ENCODE results near the gene GPER1.

Gene GPER1

GRCh38 chr7:1121476-1121875 lies 33.6 kb downstream of the GPER1 start:
- H3K27me3 Mint-ChIP-seq, result no peaks in the 10 kb centered on the region
- H3K4me3 Mint-ChIP-seq, result no peak overlapping the region
- no peak overlapping the region for H3K27ac Mint-ChIP-seq
- H3K4me1 Mint-ChIP-seq, result peaks cover 6% of the 10 kb centered on the region
- H3K36me3 Mint-ChIP-seq, result peaks cover 20% of the 10 kb centered on the region
- no peak for ATAC-seq
- peaks cover 2% of the 10 kb centered on the region for H3K9me3 Mint-ChIP-seq

DNA sequence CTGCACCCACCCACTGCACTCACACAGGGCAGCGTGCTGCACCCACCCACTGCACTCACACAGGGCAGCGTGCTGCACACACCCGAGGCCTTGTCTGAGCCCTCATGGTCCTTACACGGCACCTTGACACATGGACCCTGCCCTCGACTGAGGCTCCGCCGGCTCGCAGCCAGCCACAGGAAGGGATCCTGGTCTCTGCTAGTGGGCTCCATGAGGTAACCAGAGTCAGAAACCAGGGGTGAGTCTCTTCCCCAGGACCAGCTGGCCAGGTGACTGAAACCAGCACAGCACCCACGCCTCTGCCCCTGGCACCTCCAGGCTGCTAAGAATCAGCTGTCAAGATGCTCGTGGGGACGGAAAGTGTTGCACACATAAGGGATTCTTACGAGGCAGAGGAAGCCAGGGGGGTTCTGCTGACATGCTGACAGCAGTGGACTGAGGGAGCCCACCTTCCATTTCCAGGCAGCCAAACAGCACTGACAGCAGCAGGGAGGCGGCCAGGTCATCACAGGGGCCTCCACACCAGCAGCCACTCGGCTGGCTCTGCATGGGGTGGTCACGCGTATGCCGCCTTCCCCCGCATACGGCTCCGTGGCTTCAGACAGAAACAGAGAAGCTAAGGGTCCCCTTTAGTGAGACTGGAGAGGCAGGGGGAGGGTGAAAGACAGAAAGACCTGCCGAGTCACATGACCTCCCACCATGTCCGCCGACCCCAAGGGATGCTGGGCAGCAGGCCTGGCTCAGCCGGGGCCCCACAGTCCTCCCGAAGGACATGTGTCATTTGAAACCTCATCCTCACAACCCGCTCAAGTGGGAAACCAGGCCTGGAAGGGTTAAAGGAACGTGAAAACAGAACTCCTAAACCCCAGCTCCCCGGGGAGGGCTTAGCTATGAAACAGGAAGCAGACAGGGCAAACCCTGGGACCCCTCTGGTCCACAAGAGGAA lies 34.2 kb downstream of the GPER1 start:
- ATAC-seq, result no peak
- H3K9me3 Mint-ChIP-seq, result peaks cover 2% of the 10 kb centered on the region

GRCh38 chr7:1122832-1123501 lies 35.1 kb downstream of the GPER1 start:
- H3K36me3 Mint-ChIP-seq, result peaks cover 19% of the 10 kb centered on the region

More for the DNA sequence above, 34.2 kb downstream of the GPER1 start:
- H3K27ac Mint-ChIP-seq, result no peak overlapping the region
- peaks cover 27% of the 10 kb centered on the region for H3K36me3 Mint-ChIP-seq
- H3K27me3 Mint-ChIP-seq, result no peaks in the 10 kb centered on the region
- H3K4me3 Mint-ChIP-seq, result no peak overlapping the region
- H3K4me1 Mint-ChIP-seq, result peaks cover 6% of the 10 kb centered on the region

GRCh38 chr7:1123715-1124114 lies 35.8 kb downstream of the GPER1 start:
- peaks cover 15% of the 10 kb centered on the region for H3K36me3 Mint-ChIP-seq
- no peak overlapping the region for H3K4me3 Mint-ChIP-seq
- no peak overlapping the region for H3K27ac Mint-ChIP-seq
- H3K9me3 Mint-ChIP-seq, result no peaks in the 10 kb centered on the region
- no peaks in the 10 kb centered on the region for H3K27me3 Mint-ChIP-seq
- no peak for ATAC-seq
- no peaks in the 10 kb centered on the region for H3K4me1 Mint-ChIP-seq

More at GRCh38 chr7:1122832-1123501, 35.1 kb downstream of the GPER1 start:
- no peak for ATAC-seq
- Mint-ChIP-seq H3K27ac (no peak overlapping the region), H3K4me1 (peaks cover 1% of the 10 kb centered on the region), H3K9me3 (no peaks in the 10 kb centered on the region), H3K4me3 (no peak overlapping the region), H3K27me3 (no peaks in the 10 kb centered on the region)

DNA sequence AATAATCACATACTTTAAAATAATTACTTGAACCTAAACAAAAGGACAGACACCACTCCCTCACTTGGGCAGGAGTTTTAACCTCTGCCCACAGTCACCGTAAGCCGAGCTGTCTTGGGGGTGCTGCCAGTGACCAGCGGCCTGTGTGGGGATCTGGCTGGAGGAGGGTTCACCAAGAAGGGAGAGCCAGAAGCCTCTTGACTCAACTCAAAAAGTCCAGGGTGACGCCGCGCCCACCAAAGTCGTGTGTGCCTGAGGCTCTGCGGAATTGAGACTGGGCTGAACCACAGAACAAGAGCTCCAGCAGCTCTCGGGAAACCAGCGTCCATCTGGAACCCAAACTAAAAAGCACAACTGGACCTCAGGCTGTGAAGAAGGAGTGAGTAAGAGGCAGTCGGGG lies 36.3 kb downstream of the GPER1 start:
- Mint-ChIP-seq H3K36me3 (peaks cover 15% of the 10 kb centered on the region), H3K27ac (no peak overlapping the region), H3K9me3 (no peaks in the 10 kb centered on the region), H3K4me3 (no peak overlapping the region), H3K4me1 (no peaks in the 10 kb centered on the region), H3K27me3 (no peaks in the 10 kb centered on the region)
- ATAC-seq, result no peak

DNA sequence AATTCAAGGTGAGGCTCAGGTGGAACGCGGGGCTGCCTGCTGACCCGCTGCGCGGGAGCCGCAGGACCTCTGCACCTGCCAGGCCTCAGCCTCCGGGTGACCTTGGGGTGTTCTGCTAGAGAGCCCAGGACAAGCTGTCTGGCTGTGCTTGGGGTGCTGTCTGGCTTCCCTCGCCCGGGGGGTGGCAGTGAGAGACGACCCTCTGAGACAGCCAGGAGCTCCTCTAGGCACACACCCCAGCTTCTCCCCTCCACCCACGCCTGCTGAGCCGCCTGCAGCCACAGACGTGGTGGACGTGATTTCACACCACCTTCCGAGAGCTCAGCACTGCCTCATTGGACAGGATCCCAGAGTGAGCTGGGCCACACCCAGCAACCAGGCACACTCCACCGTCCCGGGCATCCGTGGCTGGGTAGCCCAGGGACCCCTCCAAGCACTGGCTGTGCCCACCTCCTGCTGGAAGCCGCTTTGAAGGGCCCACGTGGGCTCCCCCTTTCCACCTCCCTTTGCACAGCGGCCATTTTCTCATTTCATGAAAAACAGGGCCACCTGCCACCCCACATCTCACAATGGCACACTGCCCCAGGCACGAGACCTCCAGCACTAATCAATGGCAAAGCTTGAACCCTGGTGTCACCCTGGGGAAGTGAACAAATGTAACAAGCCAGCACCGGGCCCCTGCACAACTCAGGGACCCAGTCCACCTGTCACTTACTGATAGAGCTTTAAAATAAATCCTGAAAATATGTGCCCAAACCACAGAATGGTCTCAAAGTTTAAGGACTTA lies 37.1 kb downstream of the GPER1 start:
- ATAC-seq, result peak; percentile 36
- Mint-ChIP-seq H3K36me3 (peaks cover 23% of the 10 kb centered on the region), H3K4me3 (no peak overlapping the region), H3K9me3 (no peaks in the 10 kb centered on the region), H3K27me3 (no peaks in the 10 kb centered on the region), H3K4me1 (no peaks in the 10 kb centered on the region), H3K27ac (no peak overlapping the region)

DNA sequence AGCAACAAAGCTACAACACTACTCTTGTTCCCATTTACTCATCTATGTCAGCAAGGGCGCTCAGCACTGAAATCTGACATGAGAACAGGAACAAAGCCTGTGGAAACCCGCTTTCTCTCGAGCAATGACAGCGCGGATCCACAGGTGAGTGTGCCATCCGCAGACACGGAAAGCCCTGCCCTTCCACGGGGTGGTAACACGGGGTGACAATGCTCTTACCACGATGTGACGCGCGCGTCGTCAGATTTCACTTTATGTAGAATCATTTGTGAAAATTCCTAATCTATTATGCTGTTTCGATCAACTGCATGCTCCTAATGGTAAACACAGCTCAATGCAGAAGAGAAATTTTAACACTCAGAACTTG lies 37.7 kb downstream of the GPER1 start:
- H3K4me1 Mint-ChIP-seq, result no peaks in the 10 kb centered on the region
- ATAC-seq, result no peak
- peaks cover 23% of the 10 kb centered on the region for H3K36me3 Mint-ChIP-seq
- H3K4me3 Mint-ChIP-seq, result no peak overlapping the region
- no peak overlapping the region for H3K27ac Mint-ChIP-seq
- no peaks in the 10 kb centered on the region for H3K27me3 Mint-ChIP-seq
- no peaks in the 10 kb centered on the region for H3K9me3 Mint-ChIP-seq

DNA sequence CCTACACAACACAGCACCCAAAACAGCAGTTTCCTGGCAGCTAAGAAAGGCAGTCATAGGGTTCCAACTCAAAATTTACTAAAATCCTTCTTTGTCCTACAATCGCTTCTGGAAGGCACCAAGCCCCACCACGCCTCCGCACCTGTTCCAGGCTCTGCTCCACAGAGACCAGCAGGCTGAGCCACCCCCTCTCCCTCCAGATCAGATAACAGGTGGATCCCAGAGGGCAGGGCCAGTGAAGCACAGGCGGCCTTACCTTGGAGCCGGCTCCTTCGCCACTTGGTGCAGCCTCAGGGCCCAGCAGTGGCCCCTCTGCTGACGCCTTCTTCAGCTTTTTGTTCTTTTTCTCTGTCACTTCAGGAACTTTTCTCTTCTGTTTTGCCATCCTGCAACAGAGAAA lies 39.1 kb downstream of the GPER1 start:
- peaks cover 28% of the 10 kb centered on the region for H3K36me3 Mint-ChIP-seq
- H3K27me3 Mint-ChIP-seq, result no peaks in the 10 kb centered on the region
- H3K9me3 Mint-ChIP-seq, result peaks cover 3% of the 10 kb centered on the region
- H3K4me3 Mint-ChIP-seq, result no peak overlapping the region
- H3K27ac Mint-ChIP-seq, result no peak overlapping the region
- no peaks in the 10 kb centered on the region for H3K4me1 Mint-ChIP-seq
- ATAC-seq, result no peak

DNA sequence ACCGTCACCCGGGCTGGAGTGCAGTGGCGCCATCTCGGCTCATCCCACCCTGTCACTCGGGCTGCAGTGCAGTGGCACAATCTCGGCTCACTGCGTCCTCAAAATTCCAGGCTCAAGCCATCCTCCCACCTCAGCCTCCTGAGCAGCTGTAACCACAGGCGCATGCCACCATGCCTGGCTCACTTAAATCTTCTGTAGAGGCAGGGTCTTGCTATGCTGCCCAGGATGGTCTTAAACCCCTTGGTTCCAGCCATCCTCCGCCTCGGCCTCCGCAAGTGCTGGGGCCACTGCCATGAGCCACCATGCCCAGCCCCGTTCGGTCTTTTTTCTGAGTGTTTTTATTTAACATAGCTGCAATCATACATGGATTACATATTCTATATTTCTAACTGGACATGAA lies 41.5 kb downstream of the GPER1 start:
- H3K9me3 Mint-ChIP-seq, result peaks cover 3% of the 10 kb centered on the region
- H3K4me3 Mint-ChIP-seq, result no peak overlapping the region
- H3K27me3 Mint-ChIP-seq, result no peaks in the 10 kb centered on the region

GRCh38 chr7:1130021-1130990 lies 42.4 kb downstream of the GPER1 start:
- Mint-ChIP-seq H3K4me1 (no peaks in the 10 kb centered on the region), H3K27ac (no peak overlapping the region), H3K4me3 (no peak overlapping the region), H3K36me3 (peaks cover 42% of the 10 kb centered on the region), H3K27me3 (no peaks in the 10 kb centered on the region), H3K9me3 (peaks cover 3% of the 10 kb centered on the region)
- no peak for ATAC-seq

More for the DNA sequence above, 41.5 kb downstream of the GPER1 start:
- ATAC-seq, result no peak
- Mint-ChIP-seq H3K36me3 (peaks cover 40% of the 10 kb centered on the region), H3K4me1 (no peaks in the 10 kb centered on the region), H3K27ac (no peak overlapping the region)

- Mint-ChIP-seq H3K9me3 (peaks cover 3% of the 10 kb centered on the region), H3K27me3 (no peaks in the 10 kb centered on the region)
These were observed 43.8 kb downstream of the GPER1 start for GRCh38 chr7:1131471-1132265.

GRCh38 chr7:1134951-1135350 lies 47.0 kb downstream of the GPER1 start:
- Mint-ChIP-seq H3K36me3 (peaks cover 24% of the 10 kb centered on the region), H3K27me3 (no peaks in the 10 kb centered on the region), H3K4me3 (no peak overlapping the region), H3K27ac (no peak overlapping the region), H3K4me1 (peaks cover 17% of the 10 kb centered on the region), H3K9me3 (peaks cover 3% of the 10 kb centered on the region)
- ATAC-seq, result no peak

More at GRCh38 chr7:1131471-1132265, 43.8 kb downstream of the GPER1 start:
- no peak for ATAC-seq
- H3K36me3 Mint-ChIP-seq, result peaks cover 37% of the 10 kb centered on the region
- no peak overlapping the region for H3K4me3 Mint-ChIP-seq
- H3K4me1 Mint-ChIP-seq, result peaks cover 3% of the 10 kb centered on the region
- H3K27ac Mint-ChIP-seq, result no peak overlapping the region

DNA sequence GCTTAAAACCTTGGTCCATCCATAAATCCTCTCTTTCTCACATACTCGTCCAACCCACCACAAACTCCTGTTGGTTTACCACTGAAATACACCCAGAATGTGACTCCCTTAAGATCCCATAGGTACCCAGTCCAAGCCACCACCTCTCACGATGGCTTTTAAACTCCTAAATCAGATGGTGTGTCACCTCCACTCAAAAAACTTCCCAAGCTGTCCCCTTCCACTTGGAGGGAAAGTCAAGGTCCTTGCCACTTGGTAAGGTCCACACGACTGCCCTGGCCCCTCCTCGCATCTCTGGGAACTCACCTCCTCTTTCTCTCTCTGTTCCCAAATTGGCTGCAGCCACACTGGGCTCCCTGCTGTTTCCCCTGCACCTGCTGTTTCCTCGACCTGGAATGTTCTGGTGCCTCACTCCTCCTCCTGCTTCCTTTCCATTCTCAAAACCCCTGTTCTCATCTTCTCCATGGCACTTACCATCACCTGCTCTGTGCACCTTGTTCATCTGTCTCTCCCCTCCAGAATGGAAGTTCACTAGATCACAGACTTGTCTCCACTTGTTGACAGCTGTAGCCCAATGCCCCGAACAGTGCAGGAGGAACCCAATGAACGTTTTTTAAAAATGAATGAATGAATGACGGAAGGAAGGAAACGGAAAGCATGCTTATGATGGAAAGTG lies 49.1 kb downstream of the GPER1 start:
- peak overlapping the region; percentile 88 for H3K27ac Mint-ChIP-seq
- H3K36me3 Mint-ChIP-seq, result peaks cover 18% of the 10 kb centered on the region
- peak overlapping the region; percentile 68 for H3K4me3 Mint-ChIP-seq
- peaks cover 32% of the 10 kb centered on the region for H3K4me1 Mint-ChIP-seq
- no peaks in the 10 kb centered on the region for H3K27me3 Mint-ChIP-seq
- peaks cover 4% of the 10 kb centered on the region for H3K9me3 Mint-ChIP-seq
- ATAC-seq, result no peak

All from stimulated activated memory B cell treated with anti-CD40 and anti-IgM and Interleukin-4, amounts not matched to agents 10 μg/mL and 1 μg/mL and 100 μg/mL, for 72 hours (primary cell).